Spleen (tissue), 11 donors: Measurements from ENCODE around the gene RASSF4. TPM values are rescaled to one million over a fixed set of nuclear protein-coding genes. Genes with fewer than 3 reads are reported as not detected.

Experiments used
- DNase-seq: peaks from one replicate; pipeline ENCODE4 v3.0.0-alpha.2; 2020
- H3K27ac ChIP-seq, 8 donors: fragments of 200-600 bp; sonication (generic) in 7 of 8; 1 replicate in 4 of 8; 2 replicates in 4 of 8; pipeline versions ENCODE4 v1.5.0 to v1.8.0; 2016 to 2021; ENCODE audit warnings: inconsistent platforms in 4 of 8, mild to moderate bottlenecking in 4 of 8, moderate library complexity in 1 of 8
- H3K27me3 ChIP-seq, 7 donors: fragments of 200-600 bp; sonication (generic) in 6 of 7; replicated peaks in 1 of 7; 1 replicate in 4 of 7; 2 replicates in 3 of 7; pipeline versions ENCODE4 v1.5.0 to v1.8.0; 2016 to 2021; ENCODE audit warnings: inconsistent platforms in 3 of 7, mild to moderate bottlenecking in 1 of 7
- H3K36me3 ChIP-seq, 6 donors: fragments of 200-600 bp; sonication (generic) in 5 of 6; 1 replicate in 4 of 6; 2 replicates in 2 of 6; pipeline versions ENCODE4 v1.5.0 to v1.8.0; 2016 to 2021; ENCODE audit warnings: inconsistent platforms in 2 of 6
- H3K4me1 ChIP-seq, 6 donors: fragments of 200-600 bp; sonication (generic) in 5 of 6; 1 replicate in 3 of 6; 2 replicates in 3 of 6; pipeline versions ENCODE4 v1.5.0 to v1.8.0; 2016 to 2021; ENCODE audit warnings: inconsistent platforms in 3 of 6
- H3K4me3 ChIP-seq, 8 donors: fragments of 200-600 bp; sonication (generic) in 7 of 8; 1 replicate in 4 of 8; 2 replicates in 4 of 8; pipeline versions ENCODE4 v1.5.0 to v1.8.0; 2016 to 2021; ENCODE audit warnings: inconsistent platforms in 4 of 8, mild to moderate bottlenecking in 4 of 8, moderate library complexity in 2 of 8
- H3K9me3 ChIP-seq, 8 donors: fragments of 200-600 bp; sonication (generic) in 7 of 8; 1 replicate in 4 of 8; 2 replicates in 4 of 8; pipeline versions ENCODE4 v1.5.0 to v1.8.0; 2016 to 2021; ENCODE audit warnings: inconsistent platforms in 4 of 8
- CTCF ChIP-seq, 11 experiments: fragments of 200-600 bp in 7 of 11; fragments of 450-650 bp in 4 of 11; sonication (generic) in 4 of 11; IDR thresholded peaks in 8 of 11; conservative IDR thresholded peaks in 3 of 11; 1 replicate in 7 of 11; 2 replicates in 4 of 11; pipeline versions ENCODE4 v1.4.0 to v1.8.0; 2016 to 2021; ENCODE audit warnings: antibody characterized with exemption in 11 of 11, inconsistent platforms in 4 of 11, mild to moderate bottlenecking in 1 of 11
- POLR2A ChIP-seq, 3 donors: fragments of 450-650 bp; IDR thresholded peaks; one replicate each; pipeline ENCODE4 v1.5.1; 2017; ENCODE audit warnings: antibody characterized with exemption in 3 of 3, mild to moderate bottlenecking in 1 of 3
- POLR2AphosphoS5 ChIP-seq, 3 donors: sonication (generic); formaldehyde crosslinking; IDR thresholded peaks; one replicate each; pipeline ENCODE4 v1.5.1; 2017; ENCODE audit warnings: antibody characterized with exemption in 3 of 3
- WGBS, 5 donors: extraction: QIAGEN DNeasy Blood & Tissue Kit in 3 of 5; methylation state at CpG; one replicate each; pipeline versions ENCODE4 v1.1.5 to v1.1.7; 2013 to 2018; 5-methylcytosine and 5-hydroxymethylcytosine counted together
- intact Hi-C: fragments of 100-400 bp; cut with DNase I; formaldehyde crosslinking; loops from one replicate; pipeline ENCODE4 v1.15.0; 2023; ENCODE audit warnings: low total_unique reads
- polyA plus RNA-seq, 3 donors: library from polyadenylated mRNA; stranded (reverse); fragments of 200-250 nt; gene quantifications; one replicate each; pipeline ENCODE4 v1.2.1, GENCODE V29; 2013
- total RNA-seq, 7 donors: library from RNA; depleted of rRNA in 3 of 7; stranded (reverse); fragments of >200 nt in 3 of 7; fragmentation: NEBNext Ultra II Directional in 4 of 7; extraction: Animal tissue kit (Norgen Biotek cat#: 25700) in 4 of 7; gene quantifications; one replicate each; pipeline versions ENCODE4 v1.1.0 to v1.2.1, GENCODE V29; 2016 to 2021
- donor health status: healthy with polysubstance abuse.
- donor health status: DM: no; HTN: no; CAD: no; lungs with moderate emphysema.
- donor health status: DM: no; HTN: no; CAD: no.
- donor health status: Bipolar disorder and iron deficiency.
- donor health status: healthy.
- donor health status: DM: no; HTN: no; CAD: no.
- donor health status: DM: yes; HTN: yes; CAD: no.

Gene RASSF4
- total and polyA plus RNA-seq, 10 donors: 36.7 to 96.2 (median 73.5) TPM

GRCh38 chr10:44971434-44971833 lies 11.8 kb downstream of the RASSF4 start:
- 85 to 97% (median 86%) methylated on average over 11 of the region's 11 CpGs for WGBS, 5 donors
- peaks cover 35 to 99% (median 62%) of the 10 kb centered on the region in 6 donors for H3K4me1 ChIP-seq
- no peak overlapping the region for H3K4me3 ChIP-seq
- H3K36me3 ChIP-seq: peaks cover 0 to 41% (median 0%) of the 10 kb centered on the region in 6 donors
- TF ChIP-seq CTCF (IDR thresholded peaks at IDR 0.05 in 8 of 11, conservative IDR thresholded peaks at IDR 0.05 in 3 of 11) (no peak), POLR2AphosphoS5 (IDR thresholded peaks at IDR 0.05) (peak in 2 of 3 donors; percentile 28 to 69)
- intact Hi-C loops: no loop called here
- H3K27me3 ChIP-seq: no peaks in the 10 kb centered on the region
- no peaks in the 10 kb centered on the region for H3K9me3 ChIP-seq
- DNase-seq: peak; percentile 79
- peak overlapping the region in 3 of 8 donors; percentile 13 to 34 (median 16) for H3K27ac ChIP-seq

- no peaks in the 10 kb centered on the region for H3K27me3 ChIP-seq
- DNase-seq: peak; percentile 47
- H3K9me3 ChIP-seq: no peaks in the 10 kb centered on the region
- 94 to 100% (median 96%) methylated on average over 11 to 12 of the region's 12 CpGs for WGBS, 5 donors
- no peak overlapping the region for H3K4me3 ChIP-seq
- peaks cover 33 to 99% (median 59%) of the 10 kb centered on the region in 6 donors for H3K4me1 ChIP-seq
- intact Hi-C loops: no loop called here
- TF ChIP-seq POLR2A (IDR thresholded peaks at IDR 0.05): no peak
- TF ChIP-seq CTCF (IDR thresholded peaks at IDR 0.05 in 8 of 11, conservative IDR thresholded peaks at IDR 0.05 in 3 of 11): no peak
- peak in 1 of 3 donors; percentile 9 for TF ChIP-seq POLR2AphosphoS5 (IDR thresholded peaks at IDR 0.05)
- H3K36me3 ChIP-seq: peaks cover 0 to 48% (median 0%) of the 10 kb centered on the region in 6 donors
- peak overlapping the region in 2 of 8 donors; percentile 79 to 84 for H3K27ac ChIP-seq
Measured at GRCh38 chr10:44971935-44972757, 12.5 kb downstream of the RASSF4 start.

- H3K4me1 ChIP-seq: peaks cover 25 to 99% (median 56%) of the 10 kb centered on the region in 6 donors
- DNase-seq: peak; percentile 78
- H3K9me3 ChIP-seq: no peaks in the 10 kb centered on the region
- no peaks in the 10 kb centered on the region for H3K27me3 ChIP-seq
- 78 to 88% (median 87%) methylated on average over 4 to 6 of the region's 6 CpGs for WGBS, 5 donors
- TF ChIP-seq CTCF (IDR thresholded peaks at IDR 0.05 in 8 of 11, conservative IDR thresholded peaks at IDR 0.05 in 3 of 11): no peak
- no peak for TF ChIP-seq POLR2A (IDR thresholded peaks at IDR 0.05)
- peak in 1 of 3 donors; percentile 72 for TF ChIP-seq POLR2AphosphoS5 (IDR thresholded peaks at IDR 0.05)
- peak overlapping the region in 4 of 8 donors; percentile 75 to 84 (median 80) for H3K27ac ChIP-seq
- intact Hi-C loops: no loop called here
- peaks cover 0 to 55% (median 0%) of the 10 kb centered on the region in 6 donors for H3K36me3 ChIP-seq
- no peak overlapping the region for H3K4me3 ChIP-seq
Measured at GRCh38 chr10:44972874-44973306, 13.3 kb downstream of the RASSF4 start.
